Mucosa of stomach (tissue), 1 donor: ENCODE data around the gene CENPX.

Experiments used
- H3K27me3 ChIP-seq: one replicate; pipeline ENCODE4 v1.7.0; 2013; ENCODE audit warnings: mild to moderate bottlenecking, low read length; ENCODE audit not compliant: control insufficient read depth, insufficient read depth
- H3K36me3 ChIP-seq: one replicate; pipeline ENCODE4 v1.7.0; 2013; ENCODE audit warnings: low read length; ENCODE audit not compliant: control insufficient read depth, insufficient read depth
- H3K4me1 ChIP-seq: one replicate; pipeline ENCODE4 v1.7.0; 2013; ENCODE audit warnings: mild to moderate bottlenecking, low read length; ENCODE audit not compliant: control insufficient read depth, insufficient read depth
- H3K4me3 ChIP-seq: one replicate; pipeline ENCODE4 v1.7.0; 2013; ENCODE audit warnings: low read length
- H3K9ac ChIP-seq: one replicate; pipeline ENCODE4 v1.7.0; 2013; ENCODE audit warnings: mild to moderate bottlenecking, low read length, moderate library complexity
- H3K9me3 ChIP-seq: one replicate; pipeline ENCODE4 v1.7.0; 2013; ENCODE audit warnings: mild to moderate bottlenecking, low read length, moderate library complexity; ENCODE audit not compliant: control insufficient read depth
- donor health status: Pancreatic carcinoma.

Gene CENPX

DNA sequence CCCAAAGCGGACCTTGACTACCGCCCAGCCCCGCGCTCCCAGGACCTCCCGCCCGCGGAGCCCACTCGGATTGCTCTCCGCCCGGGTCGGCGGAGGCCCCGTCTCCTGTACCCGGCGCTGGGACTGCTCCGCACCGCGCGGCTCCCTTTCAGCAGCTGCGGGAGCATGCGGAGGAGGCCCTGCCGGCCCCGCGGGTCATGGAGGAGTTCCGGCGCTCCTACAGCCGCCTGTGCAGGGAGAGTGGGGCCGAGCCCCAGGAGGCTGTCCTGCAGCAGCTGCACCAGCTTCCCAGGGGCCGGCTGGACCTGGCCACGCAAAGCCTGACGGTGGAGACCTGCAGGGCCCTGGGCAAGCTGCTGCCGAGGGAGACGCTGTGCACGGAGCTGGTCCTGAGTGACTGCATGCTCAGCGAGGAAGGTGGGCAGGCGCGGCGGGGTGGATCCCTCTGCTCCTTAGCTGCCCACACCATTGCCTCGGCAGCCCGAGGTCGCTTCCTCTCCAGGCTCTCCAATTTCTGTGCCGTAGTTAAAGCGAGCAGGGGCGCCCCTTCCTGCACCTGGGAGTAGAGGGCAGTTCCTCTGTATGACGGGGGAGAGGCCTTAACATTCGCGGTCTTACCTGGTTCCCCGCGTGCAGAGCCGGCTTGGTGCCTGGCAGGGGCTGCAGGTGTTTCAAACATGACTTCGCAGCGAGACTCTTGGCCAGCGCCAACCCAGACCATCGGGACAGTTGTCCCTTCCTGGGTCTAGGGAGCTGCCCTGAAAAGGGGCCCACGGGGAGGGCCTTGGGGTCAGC, 966 bp upstream of the CENPX start:
- Histone ChIP-seq H3K9ac (peak overlapping the region; percentile 62), H3K4me1 (peaks cover 39% of the 10 kb centered on the region), H3K9me3 (no peaks in the 10 kb centered on the region), H3K4me3 (peak overlapping the region; percentile 50), H3K36me3 (no peaks in the 10 kb centered on the region), H3K27me3 (no peaks in the 10 kb centered on the region)

DNA sequence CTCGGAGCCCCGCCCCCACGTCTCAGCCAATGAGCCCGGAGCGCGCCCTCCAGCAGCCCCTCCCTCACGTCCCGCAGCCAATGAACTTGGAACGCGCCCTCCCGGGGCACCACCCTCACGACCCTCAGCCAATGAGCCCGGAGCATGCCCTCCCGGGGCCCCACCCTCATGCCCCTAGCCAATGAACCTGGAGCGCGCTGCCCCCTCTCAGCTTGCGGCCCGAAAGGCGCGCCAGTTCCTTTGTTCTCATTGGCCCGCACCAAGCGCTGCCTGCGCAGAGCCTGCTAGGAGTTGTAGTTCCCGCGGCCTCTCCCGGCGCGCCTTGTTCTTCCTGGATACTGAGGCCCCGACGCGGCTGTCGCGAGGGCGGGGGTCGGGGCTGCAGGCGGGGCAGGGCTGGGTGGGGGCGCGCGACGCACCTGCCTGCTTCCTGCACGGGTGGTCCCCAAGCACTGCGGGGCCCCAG, 336 bp upstream of the CENPX start, which contains the start of gene LRRC45:
TSS of gene LRRC45 (plus strand) at position 325 of the 466 bp plus-strand sequence. CDS start 339 bp downstream, outside the sequence.
- Histone ChIP-seq H3K36me3 (no peaks in the 10 kb centered on the region), H3K27me3 (no peaks in the 10 kb centered on the region), H3K9me3 (no peaks in the 10 kb centered on the region), H3K4me3 (peak within 1 kb of the TSS; percentile 77), H3K4me1 (peaks cover 39% of the 10 kb centered on the region), H3K9ac (peak within 1 kb of the TSS; percentile 86)

DNA sequence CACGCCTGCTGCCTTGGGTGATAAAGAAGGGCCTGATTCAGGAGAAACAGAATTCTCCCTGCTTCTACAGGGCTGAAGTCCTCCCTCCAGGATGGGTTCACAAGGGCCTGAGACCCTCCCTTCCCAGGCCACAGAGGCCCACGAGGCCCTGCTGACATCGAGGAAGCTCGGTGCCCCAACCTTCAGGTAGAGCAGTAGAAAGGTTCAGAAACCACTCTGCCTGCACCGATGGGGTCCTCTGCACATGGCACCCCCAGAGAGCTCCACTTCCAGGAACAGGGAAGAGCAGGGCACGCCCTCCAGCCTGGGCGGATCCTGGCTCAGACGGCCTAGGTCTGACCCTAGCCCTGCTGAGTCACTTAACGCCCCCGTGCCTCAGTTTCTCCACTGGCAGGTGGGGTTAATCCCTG, 773 bp downstream of the CENPX start:
- peaks cover 39% of the 10 kb centered on the region for H3K4me1 ChIP-seq
- H3K4me3 ChIP-seq: peak overlapping the region; percentile 77
- H3K27me3 ChIP-seq: no peaks in the 10 kb centered on the region

DNA sequence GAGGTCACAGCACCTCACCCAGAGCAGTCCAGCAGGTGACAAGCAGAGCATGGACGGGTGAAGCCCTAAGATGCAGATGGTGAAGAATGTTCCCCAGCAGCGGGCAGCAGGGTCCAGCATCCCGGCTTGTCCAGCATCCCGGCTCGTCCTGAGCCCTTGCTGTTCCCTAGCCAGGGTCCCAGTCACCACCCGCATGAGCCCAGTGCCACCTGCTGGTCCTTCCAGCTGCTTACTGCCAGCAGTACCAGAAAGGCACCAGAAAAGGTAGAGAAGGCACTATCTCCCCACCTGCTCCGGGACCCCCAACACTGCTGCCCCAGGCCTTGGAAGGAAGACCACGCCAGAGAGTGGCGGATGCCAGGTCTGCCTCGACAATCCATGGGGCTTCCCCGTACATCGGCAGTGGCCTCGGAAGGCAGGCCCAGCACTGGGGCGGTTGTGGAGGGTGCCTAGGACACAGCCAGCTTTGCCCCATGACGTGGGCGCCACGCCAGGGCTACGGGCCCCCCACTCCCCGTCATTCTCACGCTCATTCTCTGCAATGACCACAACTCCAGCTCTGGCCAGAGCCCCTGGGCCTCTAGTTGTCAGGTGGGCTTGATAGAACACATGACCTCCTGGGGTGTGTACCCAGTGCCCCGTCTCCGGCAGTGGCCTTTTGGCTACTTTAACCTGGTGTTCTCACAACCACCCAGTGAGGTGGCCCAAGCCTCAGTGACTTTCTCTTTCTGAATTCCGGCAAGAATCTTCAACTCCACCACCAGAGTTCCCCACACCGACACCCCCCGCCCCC, 1.4 kb downstream of the CENPX start:
- Histone ChIP-seq H3K4me1 (peaks cover 39% of the 10 kb centered on the region), H3K27me3 (no peaks in the 10 kb centered on the region), H3K9ac (peak overlapping the region; percentile 86), H3K4me3 (peak overlapping the region; percentile 77), H3K36me3 (no peaks in the 10 kb centered on the region), H3K9me3 (no peaks in the 10 kb centered on the region)

More for the DNA sequence above, 773 bp downstream of the CENPX start:
- Histone ChIP-seq H3K9me3 (no peaks in the 10 kb centered on the region), H3K9ac (peak overlapping the region; percentile 86), H3K36me3 (no peaks in the 10 kb centered on the region)

DNA sequence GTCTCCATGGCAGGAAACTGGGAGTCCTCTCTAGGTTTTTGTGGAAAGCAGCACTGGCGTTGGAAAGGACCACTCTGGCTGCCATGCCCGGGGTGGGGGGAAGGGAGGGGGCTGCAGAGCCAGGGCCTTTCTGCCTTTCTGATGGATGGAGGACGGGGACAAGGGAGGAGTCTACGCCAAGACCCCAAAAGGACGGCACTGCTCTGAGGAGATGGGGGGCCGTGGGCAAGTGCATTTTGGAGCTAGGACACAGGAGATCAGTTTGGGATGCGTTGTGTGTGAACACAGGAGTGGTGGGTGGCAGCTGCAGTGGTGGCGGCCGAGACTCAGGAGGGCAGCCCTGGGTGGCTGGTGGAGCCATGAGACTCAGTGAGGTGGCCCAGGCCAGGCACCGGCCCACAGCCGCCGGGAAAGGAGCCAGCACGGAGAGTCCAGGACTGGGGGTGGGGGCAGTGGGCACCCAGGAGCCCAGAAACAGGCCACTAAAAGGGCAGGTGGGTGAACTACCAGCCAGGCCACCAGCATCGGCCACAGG, 2.0 kb downstream of the CENPX start:
- Histone ChIP-seq H3K4me1 (peaks cover 39% of the 10 kb centered on the region), H3K4me3 (no peak overlapping the region), H3K9me3 (no peaks in the 10 kb centered on the region), H3K9ac (no peak overlapping the region), H3K27me3 (no peaks in the 10 kb centered on the region), H3K36me3 (no peaks in the 10 kb centered on the region)

DNA sequence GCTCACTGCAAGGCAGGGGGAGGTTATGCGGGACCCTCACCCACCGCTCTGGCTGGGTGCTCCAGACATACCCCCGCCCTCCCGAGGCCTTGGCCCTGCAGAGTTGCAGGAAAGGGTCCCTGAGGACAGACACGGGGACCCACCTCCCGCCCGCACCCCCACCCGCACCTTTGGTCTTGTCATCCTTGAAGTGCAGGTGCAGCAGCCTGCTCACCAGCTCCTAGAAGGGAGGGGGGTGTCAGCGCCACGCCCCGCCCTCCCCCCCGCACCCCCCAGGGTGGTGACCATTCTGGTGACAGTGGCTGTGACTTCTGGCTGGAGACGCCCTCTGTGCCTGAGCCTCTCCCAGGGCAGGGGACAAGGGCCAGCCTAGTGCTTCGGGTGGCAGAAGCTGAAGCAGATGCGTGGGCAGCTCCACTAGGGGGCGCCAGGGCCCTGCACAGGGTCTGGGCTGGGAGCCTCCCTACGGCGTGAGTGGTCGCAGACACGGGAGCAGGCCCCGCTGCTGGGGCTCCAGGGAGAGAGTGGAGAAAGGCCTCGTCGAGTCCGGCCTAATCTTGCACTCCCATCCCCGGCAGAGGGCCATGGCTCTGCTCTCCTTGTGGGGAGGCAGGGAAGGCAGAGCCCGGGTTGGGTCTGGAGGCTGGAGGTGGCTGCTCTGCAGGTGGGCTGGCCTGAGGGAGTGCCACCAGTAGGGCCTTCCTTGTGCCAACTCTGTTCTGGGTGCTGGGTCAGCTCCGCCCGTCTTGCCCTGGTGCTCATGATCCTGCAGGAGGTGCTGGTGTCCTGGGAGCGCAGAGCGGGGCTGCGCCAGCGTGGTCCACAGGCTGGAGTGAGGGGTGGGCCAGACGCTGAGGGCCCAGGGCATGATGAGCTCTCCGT, 2.7 kb downstream of the CENPX start:
- Histone ChIP-seq H3K4me1 (peaks cover 39% of the 10 kb centered on the region), H3K9ac (no peak overlapping the region), H3K27me3 (no peaks in the 10 kb centered on the region), H3K36me3 (no peaks in the 10 kb centered on the region), H3K4me3 (no peak overlapping the region), H3K9me3 (no peaks in the 10 kb centered on the region)

DNA sequence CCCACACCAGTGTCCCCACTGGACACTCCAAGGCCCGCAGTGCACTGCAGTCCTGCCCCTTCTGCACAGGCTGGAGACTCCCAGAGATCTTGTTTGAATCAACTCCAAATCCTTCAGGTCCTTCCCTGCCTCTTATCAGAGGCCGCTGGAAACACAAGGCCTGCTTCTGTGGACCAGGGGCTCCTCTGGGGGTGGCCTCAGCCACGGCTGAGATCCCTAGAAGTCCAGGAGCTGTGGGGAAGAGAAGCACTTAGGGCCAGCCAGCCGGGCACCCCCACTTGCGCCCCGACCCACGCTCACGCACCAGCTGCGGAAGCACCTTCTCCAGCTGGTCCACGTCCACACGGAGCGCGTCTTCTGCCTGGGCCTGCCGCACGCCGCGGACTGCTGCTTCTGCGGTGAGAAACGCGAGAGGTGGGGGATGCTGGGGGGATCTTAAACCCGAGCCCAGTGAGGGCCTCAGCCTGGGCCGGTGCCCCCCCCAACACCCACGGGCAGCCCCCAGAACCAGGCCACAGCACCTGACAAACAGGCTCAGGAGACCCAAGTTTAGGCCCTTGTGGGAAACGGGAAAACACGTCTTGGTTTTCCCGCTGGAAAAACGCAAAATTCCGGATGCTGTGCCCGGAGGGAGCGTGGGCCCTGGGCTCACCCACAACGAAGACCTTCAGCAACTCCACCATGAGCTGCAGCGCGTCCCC, 3.5 kb downstream of the CENPX start:
- Histone ChIP-seq H3K36me3 (no peaks in the 10 kb centered on the region), H3K4me1 (peaks cover 35% of the 10 kb centered on the region), H3K4me3 (no peak overlapping the region), H3K27me3 (no peaks in the 10 kb centered on the region), H3K9me3 (no peaks in the 10 kb centered on the region), H3K9ac (no peak overlapping the region)

DNA sequence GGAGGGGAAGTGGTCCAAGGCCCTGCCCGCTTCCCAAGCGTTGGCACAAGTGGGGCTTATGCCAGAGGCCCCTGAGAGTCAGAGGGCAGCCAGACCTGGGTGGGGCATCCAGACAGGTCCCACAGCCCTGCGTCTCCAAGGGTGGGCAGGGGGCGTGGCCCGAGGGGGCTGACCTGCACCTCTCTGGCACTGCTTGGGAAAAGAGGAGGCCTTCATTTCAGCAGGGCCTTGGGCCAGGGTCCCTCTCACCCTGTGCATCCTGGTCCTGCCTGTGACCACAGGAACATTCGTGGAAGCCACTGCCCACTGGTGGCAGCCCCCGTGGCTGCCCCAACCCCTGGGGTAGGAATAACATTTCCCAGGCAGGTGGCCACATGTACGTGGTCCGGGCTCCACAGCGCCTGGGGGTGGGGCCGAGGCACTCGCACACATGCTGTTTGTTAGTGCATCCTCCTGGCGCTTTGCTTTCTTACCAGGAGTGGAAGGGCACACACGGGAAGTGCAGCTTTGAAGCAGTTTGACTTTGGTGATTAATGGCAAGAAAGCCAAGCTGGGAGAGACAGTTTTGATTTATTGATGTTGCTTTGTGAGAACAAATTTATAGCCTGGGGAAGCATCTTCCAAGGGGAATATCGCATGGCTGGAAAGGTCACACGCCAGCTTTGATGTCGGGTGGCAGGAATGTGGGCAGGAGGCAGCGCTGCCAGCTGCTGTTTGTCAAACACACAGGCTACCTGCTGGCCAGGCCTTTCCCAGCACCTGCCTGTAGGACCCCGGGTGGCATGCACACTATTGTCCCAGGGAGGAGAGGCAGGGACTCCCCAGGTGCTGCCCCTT, 4.3 kb downstream of the CENPX start:
- no peaks in the 10 kb centered on the region for H3K36me3 ChIP-seq
- no peaks in the 10 kb centered on the region for H3K27me3 ChIP-seq
- peaks cover 30% of the 10 kb centered on the region for H3K4me1 ChIP-seq
- H3K9ac ChIP-seq: no peak overlapping the region
- no peak overlapping the region for H3K4me3 ChIP-seq
- no peaks in the 10 kb centered on the region for H3K9me3 ChIP-seq

DNA sequence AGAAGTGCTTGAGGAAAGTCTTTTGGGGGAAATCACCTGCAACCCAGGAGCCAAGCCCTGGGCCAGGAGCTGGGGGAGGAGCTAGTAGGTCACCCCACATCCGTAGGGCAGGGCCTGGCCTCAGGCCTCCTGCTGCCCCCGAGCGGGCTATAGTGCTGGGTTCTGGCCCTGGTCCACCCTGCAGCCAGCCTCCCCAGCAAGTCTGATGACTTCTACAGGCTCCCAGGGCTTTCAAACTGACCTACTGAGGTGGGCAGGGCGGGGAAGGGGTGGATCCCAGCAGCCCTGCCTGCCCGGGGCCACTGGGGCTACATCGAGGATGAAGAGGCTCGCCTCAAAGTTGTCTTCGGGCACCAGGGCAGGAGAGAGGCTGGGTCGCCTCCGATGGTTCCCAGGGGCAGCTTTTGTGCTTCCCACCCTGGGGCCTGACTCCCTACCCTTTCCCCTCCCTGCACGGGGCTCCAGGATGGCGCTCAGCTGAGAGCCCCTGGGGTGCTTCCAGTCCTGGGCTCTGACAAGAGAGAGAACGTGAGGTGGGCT, 5.0 kb downstream of the CENPX start:
- no peak overlapping the region for H3K9ac ChIP-seq

DNA sequence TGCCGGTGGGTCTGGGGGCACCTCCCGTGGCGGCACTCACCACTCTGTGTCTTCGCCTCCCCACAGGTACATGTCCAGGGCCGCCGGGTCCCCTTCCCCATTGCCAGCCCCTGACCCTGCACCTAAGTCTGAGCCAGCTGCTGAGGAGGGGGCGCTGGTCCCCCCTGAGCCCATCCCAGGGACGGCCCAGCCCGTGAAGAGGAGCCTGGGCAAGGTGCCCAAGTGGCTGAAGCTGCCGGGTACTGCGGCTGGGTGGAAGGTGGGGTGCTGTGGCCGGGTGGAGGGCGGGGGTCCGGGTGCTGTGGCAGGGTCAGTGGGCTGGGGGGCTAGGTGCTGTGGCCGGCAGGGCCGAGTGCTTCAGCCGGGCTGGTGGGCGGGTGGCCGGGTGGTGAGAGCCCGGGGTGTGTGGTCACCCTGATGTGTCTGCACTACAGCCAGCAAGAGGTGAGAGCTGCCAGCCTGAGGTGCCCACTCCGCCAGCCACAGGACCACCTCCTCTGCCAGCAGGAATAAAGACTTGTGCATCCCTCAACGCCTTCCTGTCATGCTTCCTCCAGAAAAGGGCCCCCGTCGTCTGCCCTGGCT, 5.7 kb downstream of the CENPX start:
- H3K36me3 ChIP-seq: no peaks in the 10 kb centered on the region
- H3K9ac ChIP-seq: no peak overlapping the region
- H3K4me1 ChIP-seq: peaks cover 27% of the 10 kb centered on the region
- H3K27me3 ChIP-seq: no peaks in the 10 kb centered on the region
- no peak overlapping the region for H3K4me3 ChIP-seq
- H3K9me3 ChIP-seq: no peaks in the 10 kb centered on the region

More for the DNA sequence above, 5.0 kb downstream of the CENPX start:
- Histone ChIP-seq H3K4me1 (peaks cover 30% of the 10 kb centered on the region), H3K27me3 (no peaks in the 10 kb centered on the region), H3K36me3 (no peaks in the 10 kb centered on the region), H3K9me3 (no peaks in the 10 kb centered on the region), H3K4me3 (no peak overlapping the region)
